ENCODE results near the gene ARID3C.

DNA sequence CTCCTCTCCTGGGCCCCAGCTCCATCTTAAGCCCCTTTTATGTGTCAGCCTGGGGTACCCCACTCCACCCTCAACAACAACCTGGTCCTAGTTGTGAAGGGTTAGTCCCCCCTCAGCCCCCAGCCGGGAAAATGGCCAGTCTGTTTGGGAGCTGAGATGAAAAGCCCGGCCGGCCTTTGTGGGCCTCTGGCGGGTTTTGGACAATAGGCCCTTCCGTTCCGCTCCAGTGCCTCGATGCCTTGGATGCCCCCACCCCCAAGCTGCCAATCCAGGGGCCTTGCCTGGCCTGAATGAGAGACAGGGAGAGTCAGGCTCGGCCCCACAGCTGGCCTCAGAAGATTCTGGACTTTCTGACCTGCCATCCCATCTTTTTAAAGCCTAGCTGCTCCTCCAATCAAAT, 48.5 kb downstream of the ARID3C start:
- TF ChIP-seq, protein P1, sequence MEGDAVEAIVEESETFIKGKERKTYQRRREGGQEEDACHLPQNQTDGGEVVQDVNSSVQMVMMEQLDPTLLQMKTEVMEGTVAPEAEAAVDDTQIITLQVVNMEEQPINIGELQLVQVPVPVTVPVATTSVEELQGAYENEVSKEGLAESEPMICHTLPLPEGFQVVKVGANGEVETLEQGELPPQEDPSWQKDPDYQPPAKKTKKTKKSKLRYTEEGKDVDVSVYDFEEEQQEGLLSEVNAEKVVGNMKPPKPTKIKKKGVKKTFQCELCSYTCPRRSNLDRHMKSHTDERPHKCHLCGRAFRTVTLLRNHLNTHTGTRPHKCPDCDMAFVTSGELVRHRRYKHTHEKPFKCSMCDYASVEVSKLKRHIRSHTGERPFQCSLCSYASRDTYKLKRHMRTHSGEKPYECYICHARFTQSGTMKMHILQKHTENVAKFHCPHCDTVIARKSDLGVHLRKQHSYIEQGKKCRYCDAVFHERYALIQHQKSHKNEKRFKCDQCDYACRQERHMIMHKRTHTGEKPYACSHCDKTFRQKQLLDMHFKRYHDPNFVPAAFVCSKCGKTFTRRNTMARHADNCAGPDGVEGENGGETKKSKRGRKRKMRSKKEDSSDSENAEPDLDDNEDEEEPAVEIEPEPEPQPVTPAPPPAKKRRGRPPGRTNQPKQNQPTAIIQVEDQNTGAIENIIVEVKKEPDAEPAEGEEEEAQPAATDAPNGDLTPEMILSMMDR (IDR thresholded peaks at IDR 0.05): no peak
- TF ChIP-seq POLR2A (IDR thresholded peaks at IDR 0.05): no peak

Data from body of pancreas (tissue), 4 donors.